Pancreas (tissue), 10 donors: ENCODE results near the gene TEPSIN. TPM values are rescaled to one million over a fixed set of nuclear protein-coding genes. Genes with fewer than 3 reads are reported as not detected.

Experiments
- ATAC-seq, 4 donors: fragments of 200-7000 bp; cut with Tn5 transposase; one replicate each; pipeline versions ENCODE4 v1.8.0 to v1.9.1; 2020; ENCODE audit warnings: mild to moderate bottlenecking in 4 of 4, moderate library complexity in 4 of 4
- DNase-seq, 6 donors: peaks; one replicate each; pipeline ENCODE4 v3.0.0-alpha.2; 2020
- FAIRE-seq: peaks from 2 replicates; lab custom pipeline; 2012; peaks lifted over from hg19 to GRCh38; lab: Jason Lieb, UNC
- H3K27ac ChIP-seq, 4 donors: fragments of 200-600 bp; sonication (generic); 1 replicate in 3 of 4; 2 replicates in 1 of 4; pipeline versions ENCODE4 v1.5.0 to v1.8.0; 2020
- H3K27me3 ChIP-seq, 4 donors: fragments of 200-600 bp; one replicate each; pipeline ENCODE4 v1.8.0; 2021
- H3K36me3 ChIP-seq, 3 donors: fragments of 200-600 bp; sonication (generic) in 1 of 3; one replicate each; pipeline versions ENCODE4 v1.5.0 to v1.8.0; 2020 to 2021
- H3K4me1 ChIP-seq, 3 donors: fragments of 200-600 bp; one replicate each; pipeline ENCODE4 v1.8.0; 2021
- H3K4me3 ChIP-seq, 4 donors: fragments of 200-600 bp; sonication (generic) in 2 of 4; one replicate each; pipeline versions ENCODE4 v1.5.0 to v1.8.0; 2020 to 2021
- H3K9me3 ChIP-seq, 4 donors: fragments of 200-600 bp; one replicate each; pipeline ENCODE4 v1.8.0; 2021
- CTCF ChIP-seq, 4 donors: fragments of 200-600 bp; sonication (generic) in 3 of 4; IDR thresholded peaks; one replicate each; pipeline versions ENCODE4 v1.5.0 to v1.8.0; 2021; ENCODE audit warnings: antibody characterized with exemption in 4 of 4
- WGBS, 2 donors: extraction: QIAGEN DNeasy Blood & Tissue Kit; methylation state at CpG; one replicate each; pipeline ENCODE4 v1.1.7; 2013; 5-methylcytosine and 5-hydroxymethylcytosine counted together
- intact Hi-C, 3 donors: fragments of 100-400 bp; cut with DNase I; formaldehyde crosslinking; loops; one replicate each; pipeline versions ENCODE4 v1.11.1 to v1.14.2; 2022
- polyA plus RNA-seq, 2 donors: library from polyadenylated mRNA; stranded (reverse); fragments of 200-250 nt; gene quantifications; one replicate each; pipeline ENCODE4 v1.2.3, GENCODE V29; 2013
- total RNA-seq, 6 donors: library from RNA; stranded (reverse); fragmentation: NEBNext Ultra II Directional in 4 of 6; extraction: Animal tissue kit (Norgen Biotek cat#: 25700) in 4 of 6; gene quantifications; one replicate each; pipeline versions ENCODE4 v1.2.1 to v1.2.4, GENCODE V29; 2021 to 2023
- donor health status: healthy with polysubstance abuse.
- donor health status: DM: no; HTN: no; CAD: no; lungs with moderate emphysema.
- donor health status: DM: no; HTN: no; CAD: no.
- donor health status: control.
- donor health status: control.
- donor health status: Bipolar disorder and iron deficiency.
- donor health status: DM: yes; HTN: yes; CAD: no.
- donor health status: DM: no; HTN: no; CAD: no.
- donor health status: DM: no; HTN: no; CAD: no.
- donor health status: DM: yes; HTN: yes; CAD: no.

Gene TEPSIN
- total and polyA plus RNA-seq, 8 donors, result 13.8 to 98.5 (median 18.9) TPM

- intact Hi-C loops, result no loop called here
- Histone ChIP-seq H3K9me3 (no peaks in the 10 kb centered on the region), H3K27me3 (no peaks in the 10 kb centered on the region), H3K27ac (no peak overlapping the region), H3K4me3 (no peak overlapping the region), H3K4me1 (no peaks in the 10 kb centered on the region), H3K36me3 (peaks cover 0 to 71% (median 47%) of the 10 kb centered on the region in 3 donors)
- 92 to 93% methylated on average over 17 of the region's 17 CpGs for WGBS, 2 donors
- TF ChIP-seq CTCF (IDR thresholded peaks at IDR 0.05), result no peak
- FAIRE-seq (no peak), ATAC-seq (no peak), DNase-seq (peak in 1 of 6 donors; percentile 71)
These were observed 21.3 kb upstream of the TEPSIN start for GRCh38 chr17:81260171-81260570.

- no peak for FAIRE-seq
- H3K27ac ChIP-seq, result no peak overlapping the region
- peaks cover 0 to 61% (median 41%) of the 10 kb centered on the region in 3 donors for H3K36me3 ChIP-seq
- intact Hi-C loops, result loop anchor here in 2 of 3 donors (5.0 to 10.0 kb wide), 3 partner anchors 223 to 346 kb away; no protein-coding TSS in a partner anchor
- no peaks in the 10 kb centered on the region for H3K9me3 ChIP-seq
- ATAC-seq, result no peak
- no peak overlapping the region for H3K4me3 ChIP-seq
- WGBS, 2 donors, result 87 to 92% methylated on average over 22 to 23 of the region's 23 CpGs
- peak in 1 of 6 donors; percentile 74 for DNase-seq
- no peaks in the 10 kb centered on the region for H3K27me3 ChIP-seq
- TF ChIP-seq CTCF (IDR thresholded peaks at IDR 0.05), result no peak
- no peaks in the 10 kb centered on the region for H3K4me1 ChIP-seq
These were observed 20.3 kb upstream of the TEPSIN start for GRCh38 chr17:81259058-81259605.

GRCh38 chr17:81258292-81258691 is 19.4 kb upstream of the TEPSIN start:
- TF ChIP-seq CTCF (IDR thresholded peaks at IDR 0.05), result no peak
- H3K4me3 ChIP-seq, result no peak overlapping the region
- intact Hi-C loops, result loop anchor here in 2 of 3 donors (5.0 to 10.0 kb wide), 3 partner anchors 224 to 347 kb away; no protein-coding TSS in a partner anchor
- H3K36me3 ChIP-seq, result peaks cover 0 to 53% (median 33%) of the 10 kb centered on the region in 3 donors
- H3K9me3 ChIP-seq, result no peaks in the 10 kb centered on the region
- ATAC-seq, result no peak
- FAIRE-seq, result no peak
- 90 to 93% methylated on average over 17 to 20 of the region's 20 CpGs for WGBS, 2 donors
- H3K27me3 ChIP-seq, result no peaks in the 10 kb centered on the region
- no peak for DNase-seq
- no peak overlapping the region for H3K27ac ChIP-seq
- H3K4me1 ChIP-seq, result no peaks in the 10 kb centered on the region

- H3K27ac ChIP-seq, result no peak overlapping the region
- no peak overlapping the region for H3K4me3 ChIP-seq
- H3K9me3 ChIP-seq, result no peaks in the 10 kb centered on the region
- ATAC-seq (no peak), FAIRE-seq (no peak), DNase-seq (peak in 1 of 6 donors; percentile 60)
- peaks cover 3 to 50% (median 33%) of the 10 kb centered on the region in 3 donors for H3K36me3 ChIP-seq
- intact Hi-C loops, result loop anchor here in 2 of 3 donors (5.0 to 10.0 kb wide), 3 partner anchors 225 to 347 kb away; no protein-coding TSS in a partner anchor
- WGBS, 2 donors, result 92 to 95% methylated on average over 18 to 19 of the region's 19 CpGs
- no peak for TF ChIP-seq CTCF (IDR thresholded peaks at IDR 0.05)
- H3K27me3 ChIP-seq, result no peaks in the 10 kb centered on the region
- H3K4me1 ChIP-seq, result no peaks in the 10 kb centered on the region
These were observed 18.7 kb upstream of the TEPSIN start for GRCh38 chr17:81257533-81257932.

- 85 to 91% methylated on average over 12 of the region's 12 CpGs for WGBS, 2 donors
- Histone ChIP-seq H3K4me3 (no peak overlapping the region), H3K27me3 (no peaks in the 10 kb centered on the region), H3K27ac (no peak overlapping the region), H3K4me1 (no peaks in the 10 kb centered on the region), H3K9me3 (no peaks in the 10 kb centered on the region), H3K36me3 (peaks cover 3 to 53% (median 36%) of the 10 kb centered on the region in 3 donors)
- FAIRE-seq, result no peak
- ATAC-seq, result peak in 1 of 4 donors; percentile 8
- TF ChIP-seq CTCF (IDR thresholded peaks at IDR 0.05), result no peak
- intact Hi-C loops, result loop anchor here in 2 of 3 donors (5.0 to 10.0 kb wide), 3 partner anchors 226 to 348 kb away; no protein-coding TSS in a partner anchor
- DNase-seq, result no peak
These were observed 17.8 kb upstream of the TEPSIN start for GRCh38 chr17:81256616-81257015.
